Measurements from ENCODE around the gene DMXL2. TPM values are rescaled to one million over a fixed set of nuclear protein-coding genes. Genes with fewer than 3 reads are reported as not detected.

DMXL2 gene
- total and polyA plus RNA-seq, 9 of the 15 experiments (the other 6 are each of a cell fraction or from before 2014, with no cell fraction given), result 9.3 to 57.7 (median 30.7) TPM

- no peak for TF ChIP-seq MBD1 (CRISPR knock-in tag; IDR thresholded peaks at IDR 0.05)
- TF ChIP-seq, protein P1, sequence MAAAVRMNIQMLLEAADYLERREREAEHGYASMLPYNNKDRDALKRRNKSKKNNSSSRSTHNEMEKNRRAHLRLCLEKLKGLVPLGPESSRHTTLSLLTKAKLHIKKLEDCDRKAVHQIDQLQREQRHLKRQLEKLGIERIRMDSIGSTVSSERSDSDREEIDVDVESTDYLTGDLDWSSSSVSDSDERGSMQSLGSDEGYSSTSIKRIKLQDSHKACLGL (CRISPR knock-in tag; IDR thresholded peaks at IDR 0.05; ENCODE audit: borderline replicate concordance, poor library complexity, severe bottlenecking), result no peak
- TF ChIP-seq DEAF1 (CRISPR knock-in tag; IDR thresholded peaks at IDR 0.05), result peak; percentile 98
- TF ChIP-seq HDAC1 (IDR thresholded peaks at IDR 0.05), result no peak
- TF ChIP-seq, protein P2, sequence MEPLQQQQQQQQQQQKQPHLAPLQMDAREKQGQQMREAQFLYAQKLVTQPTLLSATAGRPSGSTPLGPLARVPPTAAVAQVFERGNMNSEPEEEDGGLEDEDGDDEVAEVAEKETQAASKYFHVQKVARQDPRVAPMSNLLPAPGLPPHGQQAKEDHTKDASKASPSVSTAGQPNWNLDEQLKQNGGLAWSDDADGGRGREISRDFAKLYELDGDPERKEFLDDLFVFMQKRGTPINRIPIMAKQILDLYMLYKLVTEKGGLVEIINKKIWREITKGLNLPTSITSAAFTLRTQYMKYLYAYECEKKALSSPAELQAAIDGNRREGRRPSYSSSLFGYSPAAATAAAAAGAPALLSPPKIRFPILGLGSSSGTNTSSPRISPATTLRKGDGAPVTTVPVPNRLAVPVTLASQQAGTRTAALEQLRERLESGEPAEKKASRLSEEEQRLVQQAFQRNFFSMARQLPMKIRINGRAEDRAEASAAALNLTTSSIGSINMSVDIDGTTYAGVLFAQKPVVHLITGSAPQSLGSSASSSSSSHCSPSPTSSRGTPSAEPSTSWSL (CRISPR knock-in tag; IDR thresholded peaks at IDR 0.05; ENCODE audit: borderline replicate concordance), result no peak
- no peak for TF ChIP-seq MED1 (CRISPR knock-in tag; IDR thresholded peaks at IDR 0.05; ENCODE audit: borderline replicate concordance)
- TF ChIP-seq CHCHD3 (CRISPR knock-in tag; IDR thresholded peaks at IDR 0.05), result no peak
- no peak for TF ChIP-seq TEAD4 (IDR thresholded peaks at IDR 0.05; ENCODE audit: low read length)
- no peak for TF ChIP-seq TEAD4 (CRISPR knock-in tag; IDR thresholded peaks at IDR 0.05; ENCODE audit: borderline replicate concordance)
- TF ChIP-seq, protein P3, sequence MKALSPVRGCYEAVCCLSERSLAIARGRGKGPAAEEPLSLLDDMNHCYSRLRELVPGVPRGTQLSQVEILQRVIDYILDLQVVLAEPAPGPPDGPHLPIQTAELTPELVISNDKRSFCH (CRISPR knock-in tag; IDR thresholded peaks at IDR 0.05), result no peak
- TF ChIP-seq, protein P3 (tag; IDR thresholded peaks at IDR 0.05), result no peak
- no peak for TF ChIP-seq SNIP1 (IDR thresholded peaks at IDR 0.05; ENCODE audit: low read depth)
- 0 out of 4 replicates have a peak, but pooled peaks of 1 of the 2 experiments have one; percentile 15 for TF ChIP-seq TBL1XR1 (IDR thresholded peaks at IDR 0.05; ENCODE audit: low read length in 2 of 2)
- no peak for TF ChIP-seq TCFL5 (CRISPR knock-in tag; conservative IDR thresholded peaks at IDR 0.05)
- no peak for TF ChIP-seq ETV1 (tag; conservative IDR thresholded peaks at IDR 0.05; ENCODE audit: low read depth)
- TF ChIP-seq ERF (CRISPR knock-in tag; IDR thresholded peaks at IDR 0.05), result no peak
- no peak for TF ChIP-seq ZNF282 (CRISPR knock-in tag; IDR thresholded peaks at IDR 0.05)
- no peak for TF ChIP-seq TAF1 (IDR thresholded peaks at IDR 0.05; ENCODE audit: control insufficient read depth, extremely low read depth, insufficient read depth, low read length, severe bottlenecking)
- no peak for TF ChIP-seq TRIM28 (IDR thresholded peaks at IDR 0.05)
- peak; percentile 35; the same call in 1 of the 2 replicates for TF ChIP-seq ZNF239 (CRISPR knock-in tag; IDR thresholded peaks at IDR 0.05)
- TF ChIP-seq PURB (CRISPR knock-in tag; IDR thresholded peaks at IDR 0.05; ENCODE audit: low read depth), result no peak
Observed at GRCh38 chr15:51649659-51650521, 27.3 kb upstream of the DMXL2 start (continued).
